HepG2 (cell line): Measurements from ENCODE around the gene TNFRSF21. TPM values are rescaled to one million over a fixed set of nuclear protein-coding genes. Genes with fewer than 3 reads are reported as not detected.

Source experiments
- HOMEZ ChIP-seq: IDR thresholded peaks from 2 replicates; pipeline ENCODE4 v1.6.1; 2016; ENCODE audit warnings: low read depth
- NRL ChIP-seq: sonication (generic); formaldehyde crosslinking; IDR thresholded peaks from 2 replicates; pipeline ENCODE4 v1.5.0; 2020; ENCODE audit warnings: missing genetic modification reagents, mild to moderate bottlenecking, moderate library complexity, borderline replicate concordance
- SNAPC4 ChIP-seq: sonication (generic); formaldehyde crosslinking; IDR thresholded peaks from 2 replicates; pipeline ENCODE4 v1.4.0; 2020; ENCODE audit warnings: mild to moderate bottlenecking, missing genetic modification reagents
- U2AF2 ChIP-seq: fragments of 200-400 bp; formaldehyde crosslinking; IDR thresholded peaks from 2 replicates; pipeline ENCODE4 v1.6.1; 2017; ENCODE audit warnings: low read depth, mild to moderate bottlenecking, low read length
- ZNF24 ChIP-seq: fragments of 450-650 bp; IDR thresholded peaks from 2 replicates; pipeline ENCODE4 v1.6.1; 2017; ENCODE audit warnings: antibody characterized with exemption, mild to moderate bottlenecking
- ZNF276 ChIP-seq: sonication (generic); formaldehyde crosslinking; IDR thresholded peaks from 2 replicates; pipeline ENCODE4 v1.4.0; 2020; ENCODE audit warnings: mild to moderate bottlenecking, low read depth, missing genetic modification reagents
- ZNF567 ChIP-seq: sonication (generic); formaldehyde crosslinking; IDR thresholded peaks from 2 replicates; pipeline ENCODE4 v1.8.1; 2023; ENCODE audit warnings: mild to moderate bottlenecking, missing genetic modification reagents, borderline replicate concordance
- ZNF646 ChIP-seq: sonication (generic); formaldehyde crosslinking; IDR thresholded peaks from 2 replicates; pipeline ENCODE4 v1.9.0; 2021; ENCODE audit warnings: mild to moderate bottlenecking, missing genetic modification reagents
- ZSCAN22 ChIP-seq: sonication (generic); formaldehyde crosslinking; IDR thresholded peaks from 2 replicates; pipeline ENCODE4 v1.4.0; 2020; ENCODE audit warnings: mild to moderate bottlenecking, missing genetic modification reagents
- polyA plus RNA-seq, 8 experiments: library from polyadenylated mRNA; depleted of rRNA in 3 of 8; stranded (reverse) in 7 of 8; unstranded in 1 of 8; fragments of >200 nt; fragmentation: Illumina TruSeq in 4 of 8; extraction: Trizol in 4 of 8; gene quantifications; 2 replicates each; pipeline versions ENCODE4 v1.2.1 to v1.2.3, GENCODE V29; 2011 to 2016; ENCODE audit warnings: low read depth in 4 of 8, missing spikeins in 1 of 8, mixed read lengths in 1 of 8; ENCODE audit not compliant: insufficient read depth in 1 of 8
- total RNA-seq, 5 experiments: library from RNA; depleted of rRNA; stranded (reverse); fragments of >200 nt; fragmentation: Illumina TruSeq; extraction: Trizol; gene quantifications; 2 replicates each; pipeline ENCODE4 v1.2.3, GENCODE V29; 2016; ENCODE audit warnings: low read depth in 1 of 5

The TNFRSF21 gene
- total and polyA plus RNA-seq, 2 of the 13 experiments (the other 11 are each of a cell fraction or from before 2014, with no cell fraction given) = 24.8 to 46.3 TPM

- TF ChIP-seq ZNF567 (CRISPR knock-in tag) = no peak
- TF ChIP-seq ZSCAN22 (CRISPR knock-in tag) = 0 out of 2 replicates have a peak, but pooled peaks have one; percentile 19
- no peak for TF ChIP-seq U2AF2
- no peak for TF ChIP-seq SNAPC4
- TF ChIP-seq NRL (CRISPR knock-in tag) = no peak; the same call in 1 of the 2 replicates
- TF ChIP-seq ZNF276 (CRISPR knock-in tag) = no peak
- TF ChIP-seq HOMEZ (CRISPR knock-in tag) = no peak
- TF ChIP-seq ZNF646 (CRISPR knock-in tag) = no peak
- TF ChIP-seq ZNF24 = no peak
Measured at GRCh38 chr6:47308552-47309290, 984 bp downstream of the TNFRSF21 start (continued).
